NOMO-1 treated with DMSO at 0.1 percent for 48 hours (cell line): ENCODE data around the gene VOPP1.
A peak's percentile ranks its signal among the peaks of the same experiment; 100 is the strongest.
"Not testable (repeated sequence)": the region's sequence is repeated elsewhere in the genome, so short reads cannot be mapped to it uniquely, and the experiment has no call there.

Experiments
- DNase-seq: peaks from one replicate; lab custom pipeline; 2025; ENCODE audit not compliant: unreplicated experiment; lab: John Stamatoyannopoulos, UW

VOPP1 gene

DNA sequence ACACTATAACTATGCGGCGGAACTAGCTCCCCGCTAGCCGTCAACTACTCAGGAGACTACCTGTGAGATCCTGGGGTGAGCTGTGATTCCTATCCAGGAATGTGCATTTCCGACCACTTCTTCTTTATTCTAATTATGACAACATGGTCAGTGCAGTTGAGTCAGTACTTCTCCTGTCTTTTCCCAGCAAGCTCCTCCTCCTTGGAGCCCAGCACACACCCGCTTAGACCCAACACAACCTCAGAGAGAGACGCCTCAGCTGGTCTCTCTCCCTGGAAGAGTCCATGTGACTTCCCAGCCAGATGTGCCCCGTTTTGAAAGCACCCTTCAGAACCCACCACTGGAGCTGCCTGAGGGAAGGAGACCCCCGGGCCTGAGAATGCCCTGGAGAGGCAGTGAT is 100.7 kb downstream of the VOPP1 start:
- not testable (repeated sequence) for DNase-seq

GRCh38 chr7:55470261-55470660 is 102.0 kb downstream of the VOPP1 start:
- DNase-seq: no peak

DNA sequence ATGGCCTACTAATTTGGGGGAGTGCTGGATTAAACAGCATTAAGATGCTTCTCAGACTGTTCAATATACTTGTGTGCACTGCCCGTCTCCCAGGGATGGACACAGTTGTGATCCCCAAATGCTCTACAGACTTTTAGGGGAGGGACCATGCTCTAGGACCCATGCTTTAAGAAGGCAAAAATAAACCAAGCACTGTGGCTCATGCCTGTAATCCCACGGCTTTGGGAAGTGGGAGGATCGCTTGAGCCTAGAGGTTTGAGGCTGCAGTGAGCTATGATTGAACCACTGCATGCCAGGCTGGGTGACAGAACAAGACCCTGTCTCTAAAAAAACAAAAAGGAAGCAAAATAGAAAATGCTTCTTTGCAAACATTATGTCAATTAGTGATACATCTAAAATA is 102.6 kb downstream of the VOPP1 start:
- no peak for DNase-seq

DNA sequence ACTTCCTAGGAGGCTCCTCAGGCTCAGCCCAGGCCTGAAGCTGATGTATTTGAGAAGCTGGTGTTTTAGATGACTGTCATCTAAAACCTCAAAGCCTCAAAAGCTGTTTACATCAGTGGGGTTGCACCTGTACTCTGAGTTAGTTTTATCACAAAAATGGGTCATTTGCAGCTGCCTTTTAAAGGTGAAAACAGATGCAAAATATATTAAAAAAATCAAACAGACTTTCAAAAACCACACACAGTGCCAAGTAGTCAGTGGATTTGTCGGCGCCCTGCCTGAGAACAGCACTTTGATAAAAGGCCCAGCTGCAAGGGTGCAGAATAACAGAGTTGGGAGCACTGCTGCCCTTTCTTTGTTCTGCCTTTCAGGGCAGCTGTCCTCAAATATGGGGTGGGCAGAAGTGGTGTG is 103.0 kb downstream of the VOPP1 start:
- DNase-seq: no peak

GRCh38 chr7:55468495-55468894 is 103.8 kb downstream of the VOPP1 start:
- no peak for DNase-seq

DNA sequence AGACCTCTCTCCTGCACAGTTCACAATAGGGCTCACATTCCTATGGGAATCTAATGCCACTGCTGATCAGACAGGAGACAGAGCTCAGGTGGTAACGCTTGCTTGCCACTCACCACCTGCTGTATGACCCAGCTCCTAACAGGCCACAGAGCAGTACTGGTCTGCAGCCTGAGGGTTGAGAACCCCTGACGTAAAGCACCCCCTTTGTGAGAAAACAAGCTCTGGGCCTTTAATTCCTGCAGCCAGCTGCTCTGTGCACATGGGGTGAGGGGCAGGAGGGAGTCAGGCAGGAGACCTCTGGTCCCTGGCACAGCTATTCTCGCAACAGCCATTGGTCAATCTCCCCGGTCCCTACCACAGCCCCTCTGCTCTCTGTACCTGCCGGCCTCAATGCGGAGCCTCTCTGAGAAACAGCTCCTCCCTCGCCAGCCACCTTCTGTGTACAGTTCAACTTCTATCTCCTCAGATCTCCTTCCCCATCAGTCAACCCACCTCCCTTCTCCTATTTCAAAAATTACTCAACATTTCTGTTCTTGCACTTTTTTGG is 105.2 kb downstream of the VOPP1 start:
- no peak for DNase-seq

DNA sequence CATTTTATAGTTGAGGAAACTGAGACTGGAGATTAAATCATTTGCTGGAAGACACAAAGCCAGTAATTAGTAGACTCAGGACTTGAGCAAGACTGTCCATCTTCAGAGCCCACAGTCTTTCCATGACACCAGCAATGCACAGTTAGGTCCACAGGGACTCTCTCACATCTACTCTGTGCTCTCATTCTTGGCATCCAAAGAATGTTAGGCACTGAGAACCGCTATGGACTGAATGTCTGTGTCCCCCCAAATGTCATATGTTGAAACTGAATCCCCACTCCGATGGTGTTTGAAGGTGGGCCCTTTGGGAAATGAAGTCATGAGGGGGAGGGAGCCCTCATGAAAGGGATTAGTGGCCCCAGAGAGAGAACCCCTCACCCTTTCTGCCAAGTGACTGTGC is 106.6 kb downstream of the VOPP1 start:
- no peak for DNase-seq

- DNase-seq: no peak
These were observed 107.9 kb downstream of the VOPP1 start for GRCh38 chr7:55464422-55464821.

GRCh38 chr7:55463686-55464262 is 108.5 kb downstream of the VOPP1 start:
- no peak for DNase-seq

GRCh38 chr7:55458351-55458750 is 114.0 kb downstream of the VOPP1 start:
- DNase-seq: no peak

DNA sequence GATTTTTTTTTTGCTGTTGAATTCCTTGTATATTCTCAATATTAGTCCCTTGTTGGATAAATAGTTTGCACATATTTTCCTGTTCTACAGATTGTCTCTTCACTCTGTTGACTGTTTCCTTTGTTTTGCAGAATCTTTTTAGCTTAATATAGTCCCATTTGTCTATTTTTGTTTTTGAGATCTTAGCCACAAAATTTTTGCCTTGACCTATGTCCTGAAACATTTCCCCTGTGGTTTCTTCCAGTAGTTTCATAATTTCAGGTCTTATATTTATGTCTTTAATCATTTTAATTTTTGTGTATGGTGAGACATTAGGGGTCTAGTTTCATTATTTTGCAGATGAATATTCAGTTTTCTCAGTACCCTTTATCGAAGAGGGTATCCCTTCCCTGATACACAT is 114.5 kb downstream of the VOPP1 start:
- no peak for DNase-seq

GRCh38 chr7:55452971-55453370 is 119.3 kb downstream of the VOPP1 start:
- no peak for DNase-seq

DNA sequence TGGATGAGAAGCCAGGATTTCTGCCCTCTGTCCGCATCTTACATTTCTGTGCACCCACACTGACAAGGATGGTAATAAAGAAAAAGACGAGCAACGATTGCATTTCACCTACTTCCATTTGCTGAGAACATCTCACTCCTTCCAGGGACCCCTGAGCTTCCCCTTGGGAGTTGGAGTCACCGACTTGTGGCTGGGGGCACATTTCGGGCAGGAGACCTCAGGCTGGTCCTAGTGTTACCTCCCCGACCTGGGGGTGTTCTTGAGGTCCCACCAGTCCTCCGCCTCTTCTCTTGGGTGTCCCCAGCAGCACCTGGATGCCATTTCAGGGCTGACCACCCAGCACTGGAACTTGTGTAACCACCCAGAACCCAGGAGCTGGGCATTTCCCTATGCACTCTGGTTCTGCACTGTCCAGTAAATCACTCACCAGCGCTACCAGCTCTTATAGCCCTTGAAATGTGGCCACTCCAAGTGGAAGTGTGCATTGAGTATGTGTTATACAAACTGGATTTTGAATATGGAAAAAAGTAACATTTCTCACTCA is 122.2 kb downstream of the VOPP1 start:
- DNase-seq: no peak

DNA sequence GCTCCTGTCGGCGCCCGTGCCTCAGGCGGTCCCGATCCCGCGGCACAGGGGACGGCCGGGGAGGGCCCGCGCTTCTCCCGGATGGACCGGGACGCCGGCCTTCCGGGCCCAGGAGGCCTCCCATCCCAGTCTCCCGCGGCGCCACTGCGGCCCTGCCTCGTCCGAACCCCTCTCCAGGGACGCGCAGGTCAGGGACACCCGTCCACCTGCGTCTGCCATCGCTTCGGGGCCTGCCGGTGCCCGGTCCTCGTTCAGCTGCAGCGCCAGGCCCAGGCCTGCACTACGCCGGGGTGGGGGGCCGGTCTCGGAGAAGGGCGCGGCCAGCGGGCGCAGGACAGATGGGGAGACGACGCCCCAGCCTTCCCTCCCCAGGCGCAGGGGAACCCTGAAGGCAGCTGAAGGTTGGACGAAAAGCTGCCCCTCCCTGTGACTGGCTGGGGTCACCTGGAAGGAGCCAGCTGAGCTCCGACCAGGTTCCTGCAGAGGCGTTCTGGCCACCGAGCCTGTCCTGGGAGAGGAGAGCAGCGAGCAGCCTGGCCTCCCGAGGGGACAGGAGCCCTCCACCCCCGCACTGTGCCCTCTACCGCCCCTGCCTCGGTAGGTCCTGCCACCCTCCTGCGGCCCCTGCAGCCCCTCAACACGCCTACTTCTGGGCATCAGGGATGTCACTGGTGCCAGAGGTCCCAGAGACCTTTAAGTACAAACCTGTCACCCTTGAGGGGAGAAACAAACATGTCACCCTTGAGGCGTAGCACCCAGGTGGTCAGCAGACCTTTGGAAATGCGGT is 122.9 kb downstream of the VOPP1 start:
- no peak for DNase-seq

- DNase-seq: no peak
These were observed 123.8 kb downstream of the VOPP1 start for GRCh38 chr7:55448526-55448925.

GRCh38 chr7:55444786-55445185 is 127.5 kb downstream of the VOPP1 start:
- no peak for DNase-seq

DNA sequence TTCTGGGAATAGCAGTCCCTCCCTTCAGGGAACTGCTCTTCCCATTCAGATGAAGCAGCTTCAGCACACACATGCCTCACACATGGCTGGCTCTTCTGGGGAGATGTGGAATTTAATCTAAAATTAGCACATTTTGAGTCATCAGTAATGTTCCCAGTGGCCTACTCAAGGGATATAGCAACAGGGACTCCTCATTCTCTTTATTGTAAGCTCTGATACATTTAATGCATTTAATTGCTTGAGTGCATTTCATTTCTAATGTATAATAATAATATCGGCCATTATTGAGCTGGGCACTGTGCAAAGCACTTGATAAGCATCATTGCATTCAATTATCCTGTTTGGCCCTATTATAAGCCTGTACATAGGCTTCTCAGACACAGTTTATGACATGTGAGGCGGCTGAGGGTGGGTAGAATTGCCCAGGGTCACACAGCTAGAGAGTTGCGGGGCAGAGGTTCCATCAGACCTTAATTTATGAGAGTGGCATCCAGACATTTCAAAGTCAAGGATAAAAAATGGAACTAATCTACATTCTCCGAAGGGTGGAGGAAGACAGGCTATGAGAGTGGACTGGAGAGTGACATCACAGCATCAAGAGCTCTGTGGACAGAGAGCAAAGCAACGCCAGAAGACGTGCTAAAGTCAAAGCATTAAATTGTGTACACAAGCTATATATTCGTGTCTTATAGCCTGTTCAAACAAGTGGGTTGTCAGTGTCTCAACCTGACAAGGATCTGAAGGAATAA is 130.4 kb downstream of the VOPP1 start:
- no peak for DNase-seq

DNA sequence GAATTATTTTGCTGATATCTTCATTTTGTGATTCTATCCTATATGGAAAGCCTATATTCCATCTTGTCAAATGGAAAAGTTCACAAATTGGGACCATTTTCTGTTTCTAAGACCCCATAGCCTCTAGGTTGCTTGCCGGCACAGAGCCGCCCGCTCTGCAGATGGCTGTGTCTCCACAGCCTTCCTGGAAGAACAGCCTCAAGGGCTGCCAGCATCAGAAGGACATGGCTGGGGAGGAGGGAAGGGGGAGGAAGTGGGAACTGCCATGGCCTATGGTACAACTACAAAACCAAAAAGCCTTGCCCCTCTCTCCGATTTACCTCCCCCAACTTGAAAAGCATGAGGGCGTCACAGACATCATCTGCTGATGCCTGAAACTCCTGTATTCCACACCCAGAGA is 131.3 kb downstream of the VOPP1 start:
- no peak for DNase-seq

DNA sequence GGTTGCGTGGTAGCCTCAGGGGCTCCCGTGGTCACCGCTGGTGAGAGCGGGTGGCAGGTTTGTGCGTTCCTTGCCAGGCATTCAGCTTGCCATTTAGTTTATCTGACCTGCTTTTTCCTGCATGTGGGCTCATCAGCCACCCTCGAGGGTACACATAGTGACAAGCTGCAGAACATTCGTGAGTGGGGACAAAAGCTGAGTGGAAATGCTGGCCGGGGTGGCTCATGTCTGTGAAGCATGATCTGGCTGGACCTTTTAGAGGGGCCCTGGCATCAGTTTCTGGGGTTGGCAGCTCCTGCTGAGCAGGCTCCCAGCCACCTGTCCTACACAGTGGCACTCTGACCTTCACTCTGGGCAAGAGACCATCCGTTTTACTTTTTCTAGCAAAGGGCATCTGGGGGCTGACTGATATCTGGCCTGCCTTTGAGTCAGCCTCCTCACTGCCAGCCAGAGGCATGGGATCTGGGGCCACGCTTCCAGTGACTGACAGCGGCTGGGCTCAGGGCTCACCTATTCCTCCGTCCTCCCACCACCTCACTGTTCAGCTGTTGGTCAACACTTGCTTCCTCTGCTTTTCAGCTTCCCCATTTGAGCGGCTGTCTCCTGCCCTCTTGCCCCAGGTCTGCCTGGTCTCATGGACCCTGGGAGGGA is 132.1 kb downstream of the VOPP1 start:
- DNase-seq: peak; percentile 2

- no peak for DNase-seq
These were observed 132.7 kb downstream of the VOPP1 start for GRCh38 chr7:55439627-55440026.
